IMR-90 (cell line): Measurements from ENCODE around the gene ADH5. TPM values are rescaled to one million over a fixed set of nuclear protein-coding genes. Genes with fewer than 3 reads are reported as not detected.

ENCODE experiments used
- ATAC-seq: fragments of 200-7000 bp; cut with Tn5 transposase; 2 replicates; pipeline ENCODE4 v1.9.1; 2020; ENCODE audit warnings: low read depth, mild to moderate bottlenecking, moderate library complexity
- BruUV-seq: library from RNA; stranded (reverse); fragments of 400-500 nt; replicated peaks from 2 replicates; lab custom pipeline; 2021; lab: Mats Ljungman, UMichigan
- CTCF ChIA-PET: fragments of 300-600 bp; formaldehyde crosslinking; extraction: SDS; loops from one replicate; lab custom pipeline; 2021; ENCODE audit warnings: antibody characterized with exemption; lab: Yijun Ruan, JAX
- POLR2A ChIA-PET: fragments of 300-600 bp; sonication (Branson Sonifier 250); formaldehyde crosslinking; loops from one replicate; lab custom pipeline; 2022; ENCODE audit warnings: antibody characterized with exemption; ENCODE audit not compliant: unreplicated experiment; lab: Charles Lee
- DNase-seq: peaks from one replicate; pipeline ENCODE4 v3.0.0; 2013
- H2AFZ ChIP-seq: replicated peaks from 2 replicates; pipeline ENCODE3; 2013; ENCODE audit warnings: low read length, mild to moderate bottlenecking; ENCODE audit not compliant: poor library complexity
- H2AK5ac ChIP-seq: 2 replicates; pipeline ENCODE4 v1.6.1; 2013; ENCODE audit warnings: low read depth, low read length, inconsistent platforms
- H2AK9ac ChIP-seq: replicated peaks from 2 replicates; pipeline ENCODE3; 2013; ENCODE audit warnings: mild to moderate bottlenecking, low read depth, low read length, moderate library complexity; ENCODE audit not compliant: poor library complexity
- H2BK120ac ChIP-seq: 2 replicates; pipeline ENCODE4 v1.6.1; 2013; ENCODE audit warnings: low read depth, low read length, inconsistent platforms
- H2BK15ac ChIP-seq: 3 replicates; pipeline ENCODE4 v1.6.1; 2013; ENCODE audit warnings: low read depth, low read length, inconsistent platforms
- H2BK20ac ChIP-seq: 2 replicates; pipeline ENCODE4 v1.6.1; 2013; ENCODE audit warnings: low read depth, mild to moderate bottlenecking, inconsistent platforms, low read length, moderate library complexity
- H2BK5ac ChIP-seq: 2 replicates; pipeline ENCODE4 v1.6.1; 2013; ENCODE audit warnings: mild to moderate bottlenecking, low read depth, low read length, inconsistent platforms; ENCODE audit not compliant: poor library complexity, severe bottlenecking
- H3K14ac ChIP-seq: replicated peaks from 2 replicates; pipeline ENCODE4 v1.6.1; 2013; ENCODE audit warnings: low read depth, low read length, inconsistent platforms
- H3K18ac ChIP-seq: 2 replicates; pipeline ENCODE4 v1.6.1; 2013; ENCODE audit warnings: low read depth, low read length, control low read depth
- H3K23ac ChIP-seq: 2 replicates; pipeline ENCODE4 v1.6.1; 2013; ENCODE audit warnings: low read depth, low read length, inconsistent platforms
- H3K27ac ChIP-seq: 2 replicates; pipeline ENCODE4 v1.5.1; 2013; ENCODE audit warnings: mild to moderate bottlenecking, control low read depth, low read length; ENCODE audit not compliant: insufficient read depth
- H3K27me3 ChIP-seq: 2 replicates; pipeline ENCODE4 v1.6.1; 2013; ENCODE audit warnings: low read length; ENCODE audit not compliant: control insufficient read depth, insufficient read depth
- H3K36me3 ChIP-seq: 2 replicates; pipeline ENCODE4 v1.6.1; 2013; ENCODE audit warnings: low read length, mixed read lengths; ENCODE audit not compliant: control insufficient read depth, insufficient read depth
- H3K4ac ChIP-seq: 2 replicates; pipeline ENCODE4 v1.6.1; 2013; ENCODE audit warnings: low read depth, low read length, inconsistent platforms
- H3K4me1 ChIP-seq: 2 replicates; pipeline ENCODE4 v1.6.1; 2013; ENCODE audit warnings: low read length, mixed read lengths; ENCODE audit not compliant: control insufficient read depth, insufficient read depth
- H3K4me2 ChIP-seq: 2 replicates; pipeline ENCODE4 v1.6.1; 2013; ENCODE audit warnings: low read depth, mild to moderate bottlenecking, control low read depth, low read length, moderate library complexity
- H3K4me3 ChIP-seq: 2 replicates; pipeline ENCODE4 v1.5.1; 2013; ENCODE audit warnings: low read depth, mild to moderate bottlenecking, control low read depth, low read length, moderate library complexity; ENCODE audit not compliant: insufficient read depth
- H3K56ac ChIP-seq: 2 replicates; pipeline ENCODE4 v1.6.1; 2013; ENCODE audit warnings: low read length, inconsistent platforms; ENCODE audit not compliant: insufficient read depth; ENCODE audit errors: extremely low read depth
- H3K79me1 ChIP-seq, 2 experiments: 2 replicates each; pipeline ENCODE4 v1.6.1; 2013; ENCODE audit warnings: low read length in 2 of 2, inconsistent platforms in 1 of 2, low read depth in 1 of 2
- H3K9ac ChIP-seq: 2 replicates; pipeline ENCODE4 v1.6.1; 2013; ENCODE audit warnings: low read depth, low read length, control low read depth
- H3K9me1 ChIP-seq: 2 replicates; pipeline ENCODE4 v1.6.1; 2013; ENCODE audit warnings: low read length, inconsistent platforms; ENCODE audit not compliant: insufficient read depth
- H3K9me3 ChIP-seq: 2 replicates; pipeline ENCODE4 v1.6.1; 2013; ENCODE audit warnings: low read length; ENCODE audit not compliant: control insufficient read depth, insufficient read depth
- H4K20me1 ChIP-seq: 2 replicates; pipeline ENCODE4 v1.6.1; 2013; ENCODE audit warnings: low read length, inconsistent platforms; ENCODE audit not compliant: insufficient read depth
- H4K5ac ChIP-seq: 2 replicates; pipeline ENCODE4 v1.6.1; 2013; ENCODE audit warnings: mild to moderate bottlenecking, low read depth, low read length, control low read depth
- H4K8ac ChIP-seq, 2 experiments: 2 replicates each; pipeline ENCODE4 v1.6.1; 2013; ENCODE audit warnings: low read depth in 2 of 2, low read length in 2 of 2, control low read depth in 1 of 2, inconsistent platforms in 1 of 2
- H4K91ac ChIP-seq: 2 replicates; pipeline ENCODE4 v1.6.1; 2013; ENCODE audit warnings: low read depth, low read length, inconsistent platforms; ENCODE audit not compliant: insufficient read depth
- BHLHE40 ChIP-seq: fragments of 150-350 bp; IDR thresholded peaks from 2 replicates; pipeline ENCODE4 v1.6.1; 2016; ENCODE audit warnings: mild to moderate bottlenecking, low read depth, low read length
- CHD1 ChIP-seq: IDR thresholded peaks from 2 replicates; pipeline ENCODE4 v1.6.1; 2012; ENCODE audit warnings: low read depth, low read length, improper control_type of control experiment
- ELK1 ChIP-seq: fragments of 150-350 bp; IDR thresholded peaks from 2 replicates; pipeline ENCODE4 v1.6.1; 2016; ENCODE audit warnings: low read depth, mild to moderate bottlenecking, low read length, moderate library complexity, borderline replicate concordance
- FOS ChIP-seq: fragments of 150-350 bp; IDR thresholded peaks from 2 replicates; pipeline ENCODE4 v1.6.1; 2016; ENCODE audit warnings: low read depth, low read length
- MAFK ChIP-seq: IDR thresholded peaks from 2 replicates; pipeline ENCODE4 v1.6.1; 2012; ENCODE audit warnings: low read depth, low read length, improper control_type of control experiment
- NFE2L2 ChIP-seq: fragments of 150-350 bp; IDR thresholded peaks from 2 replicates; pipeline ENCODE4 v1.6.1; 2016; ENCODE audit warnings: low read depth, mild to moderate bottlenecking, low read length
- RAD21 ChIP-seq: IDR thresholded peaks from 2 replicates; pipeline ENCODE4 v1.6.1; 2012; ENCODE audit warnings: low read length, improper control_type of control experiment
- RCOR1 ChIP-seq: IDR thresholded peaks from 2 replicates; pipeline ENCODE4 v1.6.1; 2012; ENCODE audit warnings: mild to moderate bottlenecking, low read length, improper control_type of control experiment; ENCODE audit not compliant: insufficient replicate concordance
- RFX5 ChIP-seq: IDR thresholded peaks from 2 replicates; pipeline ENCODE4 v1.8.0; 2012; ENCODE audit warnings: low read depth, mild to moderate bottlenecking, low read length, moderate library complexity
- SMC3 ChIP-seq: fragments of 150-350 bp; IDR thresholded peaks from 2 replicates; pipeline ENCODE4 v1.6.1; 2016; ENCODE audit warnings: low read depth, mild to moderate bottlenecking, antibody characterized with exemption, low read length, moderate library complexity
- USF2 ChIP-seq: fragments of 150-350 bp; IDR thresholded peaks from 2 replicates; pipeline ENCODE4 v1.6.1; 2017; ENCODE audit warnings: mild to moderate bottlenecking, antibody characterized with exemption, low read length, low read depth
- WGBS, 2 experiments: methylation state at CpG; one replicate each; pipeline versions ENCODE4 v1.1.5 to v1.1.7; 2013; ENCODE audit warnings: missing lambda C conversion rate in 2 of 2; ENCODE audit not compliant: insufficient read length in 1 of 2; ENCODE audit errors: extremely low coverage in 2 of 2; 5-methylcytosine and 5-hydroxymethylcytosine counted together
- dilution Hi-C: fragments of 300-500 bp; cut with HindIII; formaldehyde crosslinking; loops from one replicate; pipeline ENCODE4 v1.14.3; 2018; ENCODE audit warnings: low sequenced_read_pairs; ENCODE audit not compliant: unreplicated experiment
- in situ Hi-C: fragments of 300-500 bp; cut with MboI; formaldehyde crosslinking; loops from 3 replicates; pipeline ENCODE4 v1.14.3; 2019; ENCODE audit warnings: low sequenced_read_pairs, inconsistent platforms, mixed read lengths
- intact Hi-C: fragments of 100-400 bp; cut with micrococcal nuclease; formaldehyde crosslinking; loops from 2 replicates; pipeline ENCODE4 v1.10.0; 2022
- polyA plus RNA-seq, 3 experiments: library from polyadenylated mRNA; depleted of rRNA; stranded (reverse); fragments of >200 nt; gene quantifications; 2 replicates each; pipeline ENCODE4 v1.2.3, GENCODE V29; 2012; ENCODE audit warnings: low replicate concordance in 1 of 3
- total RNA-seq: library from RNA; depleted of rRNA; stranded (reverse); fragments of >200 nt; gene quantifications from 2 replicates; pipeline ENCODE4 v1.2.3, GENCODE V29; 2012
- TF ChIP-seq, protein P1 (sequence below): conservative IDR thresholded peaks from 2 replicates; pipeline ENCODE4 v1.5.1; 2012; ENCODE audit warnings: mild to moderate bottlenecking, low read depth, low read length, improper control_type of control experiment

The ADH5 gene
- total and polyA plus RNA-seq, 2 of the 4 experiments (the other 2 are of a cell fraction): 140 to 178 TPM

- no peak overlapping the region for H2BK20ac ChIP-seq
- no peak overlapping the region for H3K56ac ChIP-seq
- no peak overlapping the region for H2AFZ ChIP-seq
- no peaks in the 10 kb centered on the region; the same call in 1 of the 2 replicates for H3K4me1 ChIP-seq
- H2BK120ac ChIP-seq: no peak overlapping the region
- no peak overlapping the region for H3K27ac ChIP-seq
- H3K36me3 ChIP-seq: peaks cover 53% of the 10 kb centered on the region
- H3K9me1 ChIP-seq: no peaks in the 10 kb centered on the region
- H3K9ac ChIP-seq: no peak overlapping the region
- H3K4ac ChIP-seq: no peak overlapping the region
- H2BK5ac ChIP-seq: no peak overlapping the region
- H2AK5ac ChIP-seq: no peak overlapping the region
- intact Hi-C loops (no loop called here), in situ Hi-C loops (no loop called here), dilution Hi-C loops (no loop called here)
- TF ChIP-seq BHLHE40 (no peak), CHD1 (no peak), RCOR1 (no peak), RAD21 (no peak), USF2 (no peak), NFE2L2 (no peak), MAFK (no peak), ELK1 (no peak), RFX5 (no peak), FOS (no peak), SMC3 (no peak)
- TF ChIP-seq, protein P1, sequence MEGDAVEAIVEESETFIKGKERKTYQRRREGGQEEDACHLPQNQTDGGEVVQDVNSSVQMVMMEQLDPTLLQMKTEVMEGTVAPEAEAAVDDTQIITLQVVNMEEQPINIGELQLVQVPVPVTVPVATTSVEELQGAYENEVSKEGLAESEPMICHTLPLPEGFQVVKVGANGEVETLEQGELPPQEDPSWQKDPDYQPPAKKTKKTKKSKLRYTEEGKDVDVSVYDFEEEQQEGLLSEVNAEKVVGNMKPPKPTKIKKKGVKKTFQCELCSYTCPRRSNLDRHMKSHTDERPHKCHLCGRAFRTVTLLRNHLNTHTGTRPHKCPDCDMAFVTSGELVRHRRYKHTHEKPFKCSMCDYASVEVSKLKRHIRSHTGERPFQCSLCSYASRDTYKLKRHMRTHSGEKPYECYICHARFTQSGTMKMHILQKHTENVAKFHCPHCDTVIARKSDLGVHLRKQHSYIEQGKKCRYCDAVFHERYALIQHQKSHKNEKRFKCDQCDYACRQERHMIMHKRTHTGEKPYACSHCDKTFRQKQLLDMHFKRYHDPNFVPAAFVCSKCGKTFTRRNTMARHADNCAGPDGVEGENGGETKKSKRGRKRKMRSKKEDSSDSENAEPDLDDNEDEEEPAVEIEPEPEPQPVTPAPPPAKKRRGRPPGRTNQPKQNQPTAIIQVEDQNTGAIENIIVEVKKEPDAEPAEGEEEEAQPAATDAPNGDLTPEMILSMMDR: no peak
- DNase-seq (no peak), ATAC-seq (no peak)
- H4K5ac ChIP-seq: no peak overlapping the region
- H3K18ac ChIP-seq: no peak overlapping the region
- no peak overlapping the region for H2BK15ac ChIP-seq
- ChIA-PET CTCF (no interaction called here), POLR2A (no interaction called here)
- no peak overlapping the region for H3K4me2 ChIP-seq
- peaks cover 17 to 43% of the 10 kb centered on the region in 2 experiments for H3K79me1 ChIP-seq
- WGBS, 2 experiments: no CpG with 5 or more reads among the region's 5 CpGs
- H3K27me3 ChIP-seq: no peaks in the 10 kb centered on the region
- H3K4me3 ChIP-seq: no peak overlapping the region
- no peak overlapping the region for H3K23ac ChIP-seq
- H3K9me3 ChIP-seq: no peaks in the 10 kb centered on the region
- H4K20me1 ChIP-seq: peaks cover 7% of the 10 kb centered on the region; the same call in 1 of the 2 replicates
- H2AK9ac ChIP-seq: no peak overlapping the region
- H4K8ac ChIP-seq: no peak overlapping the region
- H4K91ac ChIP-seq: no peak overlapping the region
- no peak overlapping the region for H3K14ac ChIP-seq
- no TSS peak for BruUV-seq
Observed at GRCh38 chr4:99078336-99078735, 10.3 kb downstream of the ADH5 start.
